PC-9 (cell line): Measurements from ENCODE around the gene CACNA1E.

ENCODE experiments used
- CTCF ChIP-seq: fragments of 200-600 bp; sonication (generic); conservative IDR thresholded peaks from 2 replicates; pipeline ENCODE4 v1.6.1; 2017; ENCODE audit warnings: mixed run types, antibody characterized with exemption, mild to moderate bottlenecking, moderate library complexity
- EZH2 ChIP-seq: fragments of 200-600 bp; sonication (generic); IDR thresholded peaks from 2 replicates; pipeline ENCODE4 v1.8.0; 2017; ENCODE audit warnings: antibody characterized with exemption, low read depth

- no peak for TF ChIP-seq CTCF
- TF ChIP-seq EZH2: no peak
Measured at GRCh38 chr1:181846681-181847080, 363.4 kb downstream of the CACNA1E start.
